ENCODE results near the gene DRD3. TPM values are rescaled to one million over a fixed set of nuclear protein-coding genes. Genes with fewer than 3 reads are reported as not detected.

The DRD3 gene
- total RNA-seq, 1 donor from 2014 or later = not detected

DNA sequence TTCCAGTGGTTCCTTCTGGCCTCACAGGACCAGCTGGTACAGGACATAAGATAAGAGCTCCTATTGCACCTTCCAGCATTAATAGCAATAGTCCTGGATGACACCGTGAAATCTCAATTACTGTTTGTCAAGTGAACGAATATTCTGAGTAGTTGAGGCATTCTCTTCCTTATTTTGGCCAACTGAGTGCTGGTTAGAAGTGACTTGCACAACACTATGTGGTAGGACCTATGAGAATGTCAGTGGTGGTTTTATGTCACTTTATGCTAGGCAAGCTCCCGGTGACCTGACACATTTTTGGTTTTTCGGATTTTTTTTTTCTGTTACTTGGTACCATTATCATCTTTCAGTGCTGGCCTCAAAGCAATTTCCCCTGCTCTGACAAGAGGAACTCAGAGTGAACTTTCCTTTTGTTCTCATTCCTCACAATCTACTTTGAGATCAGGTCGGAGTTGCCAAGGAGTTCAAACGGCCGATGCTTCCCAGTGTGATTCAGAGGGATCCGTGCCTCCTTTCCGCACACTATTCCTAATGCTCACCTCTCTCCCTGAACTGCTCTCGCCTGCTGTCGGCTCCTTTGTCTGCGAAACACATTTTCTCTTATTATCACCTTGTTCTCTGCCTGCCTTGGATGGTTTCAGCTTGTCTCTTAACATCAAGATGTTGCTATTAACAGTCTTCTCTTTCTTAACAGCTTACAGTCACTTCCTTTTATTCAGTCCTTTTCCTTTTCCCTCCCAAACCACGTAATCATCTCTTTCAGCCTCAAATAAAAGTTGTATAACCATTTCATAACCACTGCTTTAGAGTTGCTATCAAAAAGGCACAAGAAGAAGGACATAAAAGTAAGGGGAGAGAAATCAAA, 86.5 kb downstream of the DRD3 start:
- ATAC-seq (ENCODE audit: poor library complexity) (no peak), DNase-seq (no peak)

DNA sequence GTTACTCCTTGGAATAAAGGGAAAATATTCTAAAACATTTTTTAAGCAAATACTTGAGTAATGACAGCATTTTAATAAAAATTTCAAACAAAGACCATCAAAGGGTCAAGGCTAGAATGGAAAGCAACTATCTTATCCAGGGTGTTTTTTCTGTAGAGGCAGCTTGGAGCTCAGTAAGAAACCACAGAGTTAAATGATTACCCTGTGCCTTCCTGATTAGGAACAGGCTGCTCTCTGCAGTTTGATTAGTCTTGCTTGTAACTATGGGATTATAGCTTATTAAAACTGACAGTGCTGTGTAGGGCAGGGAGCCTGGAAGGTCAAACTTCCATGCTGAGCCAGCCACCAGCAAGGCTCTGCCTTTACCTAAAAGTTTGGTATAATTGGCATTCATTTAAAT, 89.2 kb downstream of the DRD3 start:
- no peak for DNase-seq
- ATAC-seq (ENCODE audit: poor library complexity) = no peak
- intact Hi-C loops (cut with DNase I) = no loop called here

More for the DNA sequence above, 86.5 kb downstream of the DRD3 start:
- intact Hi-C loops (cut with DNase I) = no loop called here

DNA sequence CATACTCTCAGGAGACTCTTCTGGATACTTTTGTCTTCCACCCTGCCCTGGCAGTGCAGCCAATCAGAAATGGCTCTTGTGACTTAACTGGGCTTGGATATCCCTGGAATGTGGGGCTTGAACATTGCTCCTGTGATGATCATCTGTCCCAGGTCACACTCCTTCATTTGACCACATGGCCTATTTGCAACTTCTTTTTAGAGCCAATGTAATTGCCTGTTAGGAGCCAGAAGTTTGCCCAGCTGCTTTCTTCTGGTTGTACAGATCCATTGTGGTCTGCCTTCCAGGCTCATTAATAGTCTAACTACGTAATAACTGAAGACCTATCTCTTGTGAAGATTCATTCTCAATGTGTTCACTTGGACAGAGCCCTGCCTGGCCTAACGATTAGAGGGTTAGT, 92.5 kb downstream of the DRD3 start:
- DNase-seq (no peak), ATAC-seq (ENCODE audit: poor library complexity) (no peak)
- intact Hi-C loops (cut with DNase I) = no loop called here

DNA sequence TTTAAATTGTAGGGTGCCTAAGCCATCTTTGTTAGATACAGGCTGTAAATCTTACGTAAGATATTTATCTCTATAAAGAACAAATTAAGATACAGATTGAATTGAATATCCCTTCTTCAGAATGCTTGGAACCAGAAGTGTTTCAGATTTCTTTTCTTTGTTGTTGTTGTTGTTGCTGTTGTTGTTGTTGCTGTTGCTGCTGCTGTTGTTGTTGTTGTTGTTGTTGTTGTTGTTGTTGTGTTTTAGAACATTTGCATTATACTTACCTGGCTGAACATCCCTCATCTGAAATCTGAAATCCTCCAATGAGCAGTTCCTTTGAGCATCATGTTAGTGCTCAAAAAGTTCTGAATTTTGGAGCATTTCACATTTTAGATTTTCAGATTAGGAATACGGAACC, 95.7 kb downstream of the DRD3 start:
- no peak for ATAC-seq (ENCODE audit: poor library complexity)
- intact Hi-C loops (cut with DNase I) = no loop called here
- DNase-seq = no peak

DNA sequence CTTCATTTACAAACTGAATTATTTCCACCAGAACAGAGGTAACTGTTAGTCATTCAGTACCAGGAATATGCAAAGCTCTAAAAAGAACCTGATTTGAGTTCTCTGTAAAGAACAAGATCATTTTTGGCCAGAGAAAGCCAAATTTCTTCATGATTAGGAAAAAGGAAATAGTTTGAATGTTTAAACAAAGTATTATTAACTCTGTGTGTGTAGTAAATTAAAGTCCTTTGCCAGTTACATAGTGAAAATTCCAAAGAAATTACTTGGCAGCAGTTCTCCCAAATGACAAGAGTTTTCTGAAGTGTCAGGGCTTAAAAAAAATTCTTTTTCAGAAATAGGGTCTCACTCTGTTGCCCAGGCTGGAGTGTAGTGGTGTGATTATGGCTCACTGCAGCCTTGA, 97.8 kb downstream of the DRD3 start:
- DNase-seq (no peak), ATAC-seq (ENCODE audit: poor library complexity) (no peak)
- intact Hi-C loops (cut with DNase I) = no loop called here

DNA sequence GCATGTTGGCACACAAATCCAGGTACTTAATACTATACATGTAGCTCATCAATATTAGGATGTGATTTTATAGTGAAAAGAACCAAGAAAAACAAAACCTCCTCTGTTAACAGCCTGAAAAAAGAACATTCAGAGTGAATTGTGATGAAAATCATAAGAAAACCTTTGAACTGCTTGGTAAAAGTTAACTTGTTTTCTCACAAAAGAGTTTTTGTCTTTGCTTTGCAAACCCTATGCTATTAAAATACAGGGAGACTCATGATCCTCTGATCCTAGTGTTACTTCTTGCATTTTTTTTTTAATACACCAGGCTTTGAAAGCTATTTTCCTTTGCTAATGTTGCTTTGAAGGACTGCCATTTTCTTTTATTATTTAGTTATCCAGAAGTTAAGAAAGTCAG, 98.7 kb downstream of the DRD3 start:
- DNase-seq = no peak
- no peak for ATAC-seq (ENCODE audit: poor library complexity)
- intact Hi-C loops (cut with DNase I) = no loop called here

DNA sequence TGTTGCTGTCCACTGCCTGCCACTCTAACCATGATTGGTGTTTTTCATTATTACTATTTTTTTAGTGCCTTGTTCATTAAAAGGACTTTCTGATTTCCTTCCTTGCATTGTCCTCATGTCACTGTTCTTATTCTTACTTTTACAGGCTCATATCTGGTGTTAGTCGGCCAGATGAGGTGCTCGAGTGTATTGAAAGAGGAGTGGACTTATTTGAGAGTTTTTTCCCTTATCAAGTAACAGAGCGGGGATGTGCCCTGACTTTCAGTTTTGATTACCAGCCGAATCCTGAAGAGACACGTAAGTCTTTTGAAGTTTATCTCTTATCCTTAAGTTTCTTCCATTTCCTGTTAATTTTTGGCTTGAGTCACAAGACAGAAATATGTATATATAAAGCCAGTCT, 99.1 kb downstream of the DRD3 start:
- intact Hi-C loops (cut with DNase I) = no loop called here
- DNase-seq (no peak), ATAC-seq (ENCODE audit: poor library complexity) (no peak)

DNA sequence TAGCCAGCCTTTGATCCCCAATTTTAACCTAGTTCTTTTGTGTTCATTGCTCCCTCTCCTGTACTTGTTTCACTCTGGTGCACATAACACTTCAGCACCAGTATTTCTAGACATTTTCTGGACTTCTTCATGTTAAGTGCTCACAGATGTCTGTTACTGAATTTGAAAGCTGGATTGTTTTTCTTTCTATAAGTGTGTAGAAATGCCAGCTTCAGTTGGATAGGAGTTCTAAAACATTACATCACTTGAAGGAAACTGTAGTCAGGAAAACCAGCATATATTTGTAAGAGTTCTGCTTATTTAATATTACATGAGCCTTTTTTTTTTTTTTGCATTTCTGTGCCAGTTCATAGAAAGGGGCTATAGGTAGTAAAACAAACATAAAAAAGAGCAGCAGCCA, 100.7 kb downstream of the DRD3 start:
- ATAC-seq (ENCODE audit: poor library complexity) = no peak
- DNase-seq = no peak
- intact Hi-C loops (cut with DNase I) = no loop called here

Other genes with a start within 250 kb of the DRD3 start
- 3.0 TPM for gene ZDHHC23, start 231.0 kb downstream of the DRD3 start, total RNA-seq
- gene CCDC191, start 122.5 kb downstream of the DRD3 start, total RNA-seq = 1.1 TPM
- gene QTRT2, start 122.3 kb downstream of the DRD3 start, total RNA-seq = 4.9 TPM
- not detected for gene ZNF80, start 58.5 kb upstream of the DRD3 start, total RNA-seq
- gene TIGIT, start 115.0 kb upstream of the DRD3 start, total RNA-seq = not detected